ENCODE results near the gene HOXC10.

The HOXC10 gene

GRCh38 chr12:53977596-53978445 is 7.1 kb upstream of the HOXC10 start:
- DNase-seq, result no peak

- no peak for DNase-seq
These were observed 6.2 kb upstream of the HOXC10 start for GRCh38 chr12:53978477-53979356.

- no peak for DNase-seq
These were observed 4.7 kb upstream of the HOXC10 start for GRCh38 chr12:53980104-53980801.

- no peak for DNase-seq
These were observed 4.0 kb upstream of the HOXC10 start for GRCh38 chr12:53980802-53981496.

- DNase-seq, result no peak
These were observed 3.0 kb upstream of the HOXC10 start for GRCh38 chr12:53981634-53982565.

DNA sequence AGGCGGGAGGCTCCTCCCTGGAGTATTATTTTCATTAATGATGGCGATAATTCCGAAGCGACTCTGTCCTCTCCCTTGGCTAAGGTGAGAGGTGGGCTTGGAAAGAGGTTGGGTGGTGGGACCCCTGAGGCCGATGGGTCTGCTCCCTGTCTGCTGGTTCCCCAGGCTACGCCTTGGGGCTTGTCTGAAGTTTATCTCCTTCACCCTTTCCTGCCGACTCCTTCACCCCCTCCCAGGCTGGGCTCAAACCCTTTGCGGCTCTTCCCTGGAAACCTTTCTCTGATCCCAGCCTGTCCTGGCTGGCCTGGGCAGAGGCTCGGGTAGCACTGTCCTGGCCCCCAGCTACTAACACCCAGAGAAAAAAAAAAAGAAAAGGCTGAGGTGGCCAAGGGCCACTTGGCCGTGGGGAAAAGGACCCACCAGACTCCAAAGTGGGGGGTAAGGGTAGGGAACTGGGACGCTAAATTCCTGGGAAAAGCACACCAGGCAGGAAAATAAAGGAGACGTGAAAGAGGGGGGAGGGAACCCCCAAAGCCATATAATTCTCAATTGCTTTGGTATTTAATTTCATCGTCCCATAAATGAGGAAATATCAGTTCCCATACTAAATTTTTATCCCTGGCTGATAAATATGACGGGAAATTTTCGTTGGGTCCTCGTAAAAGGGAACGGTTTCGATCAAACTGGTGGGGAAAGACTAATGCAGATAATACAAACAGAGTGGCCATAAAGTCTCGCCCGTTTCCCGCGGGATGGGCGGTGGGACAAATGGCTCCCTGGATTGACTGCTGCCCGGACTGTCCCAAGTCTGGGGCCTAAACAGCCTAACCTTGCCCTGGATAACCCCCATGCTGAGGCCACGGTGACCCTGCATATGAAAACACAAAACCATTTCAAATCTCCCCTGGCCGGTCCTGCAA is 2.0 kb upstream of the HOXC10 start:
- no peak for DNase-seq

DNA sequence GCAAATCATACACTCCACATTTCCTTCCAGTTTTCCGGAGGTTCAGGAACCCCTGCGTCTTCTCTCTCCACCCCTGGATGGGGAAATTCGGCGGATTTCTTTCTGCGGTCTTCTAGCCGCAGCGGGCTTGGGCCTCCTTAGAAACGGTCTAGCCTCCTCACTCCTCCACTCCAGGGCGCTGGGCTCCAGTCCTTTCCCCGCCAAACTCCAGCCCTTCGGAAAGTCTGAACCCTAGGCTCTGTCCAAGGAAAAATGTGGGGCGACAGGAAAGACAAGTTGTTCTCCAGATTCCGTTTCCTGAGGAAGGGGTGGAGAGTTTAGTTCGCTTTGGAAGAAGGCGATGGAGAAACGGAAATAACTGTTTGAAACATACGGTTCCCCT is 1.4 kb upstream of the HOXC10 start:
- no peak for DNase-seq

- no peak for DNase-seq
These were observed 885 bp upstream of the HOXC10 start for GRCh38 chr12:53983950-53984572.

- DNase-seq, result no peak
These were observed 697 bp downstream of the HOXC10 start for GRCh38 chr12:53985692-53985993.

DNA sequence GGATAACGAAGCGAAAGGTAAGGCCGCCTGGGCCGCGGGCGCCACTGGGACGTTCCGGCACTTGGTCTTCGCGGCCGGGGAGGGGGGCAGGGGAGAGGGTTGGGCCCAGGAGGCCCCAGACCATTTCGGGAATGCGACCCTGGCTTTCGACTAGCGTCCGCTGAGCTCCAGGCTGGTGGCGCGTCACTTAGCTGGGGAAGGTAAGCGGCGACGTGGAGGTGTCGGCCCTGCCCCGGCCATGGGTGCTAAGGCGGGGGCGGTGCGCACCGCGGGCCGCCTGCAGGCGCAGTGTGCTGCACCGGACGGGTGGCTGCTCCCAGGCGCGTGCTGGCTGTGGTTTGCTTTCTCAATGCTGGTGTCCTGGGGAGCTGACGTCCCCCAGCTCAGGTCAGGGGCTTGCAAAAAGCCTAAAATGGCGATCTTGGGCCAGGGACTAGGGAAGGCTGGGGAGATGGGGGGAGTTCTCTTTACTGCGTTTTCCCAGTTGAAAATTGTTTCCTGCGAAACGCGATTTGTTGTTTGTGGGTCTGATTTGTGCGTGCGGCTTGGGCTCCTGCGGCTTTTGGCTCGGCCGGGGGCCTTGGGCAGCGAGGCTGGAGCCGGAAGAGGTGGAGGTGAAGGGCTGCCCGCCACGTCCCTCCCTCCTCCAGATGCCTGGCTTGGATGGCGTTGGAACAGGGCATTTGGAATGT is 1.2 kb downstream of the HOXC10 start:
- DNase-seq, result no peak

DNA sequence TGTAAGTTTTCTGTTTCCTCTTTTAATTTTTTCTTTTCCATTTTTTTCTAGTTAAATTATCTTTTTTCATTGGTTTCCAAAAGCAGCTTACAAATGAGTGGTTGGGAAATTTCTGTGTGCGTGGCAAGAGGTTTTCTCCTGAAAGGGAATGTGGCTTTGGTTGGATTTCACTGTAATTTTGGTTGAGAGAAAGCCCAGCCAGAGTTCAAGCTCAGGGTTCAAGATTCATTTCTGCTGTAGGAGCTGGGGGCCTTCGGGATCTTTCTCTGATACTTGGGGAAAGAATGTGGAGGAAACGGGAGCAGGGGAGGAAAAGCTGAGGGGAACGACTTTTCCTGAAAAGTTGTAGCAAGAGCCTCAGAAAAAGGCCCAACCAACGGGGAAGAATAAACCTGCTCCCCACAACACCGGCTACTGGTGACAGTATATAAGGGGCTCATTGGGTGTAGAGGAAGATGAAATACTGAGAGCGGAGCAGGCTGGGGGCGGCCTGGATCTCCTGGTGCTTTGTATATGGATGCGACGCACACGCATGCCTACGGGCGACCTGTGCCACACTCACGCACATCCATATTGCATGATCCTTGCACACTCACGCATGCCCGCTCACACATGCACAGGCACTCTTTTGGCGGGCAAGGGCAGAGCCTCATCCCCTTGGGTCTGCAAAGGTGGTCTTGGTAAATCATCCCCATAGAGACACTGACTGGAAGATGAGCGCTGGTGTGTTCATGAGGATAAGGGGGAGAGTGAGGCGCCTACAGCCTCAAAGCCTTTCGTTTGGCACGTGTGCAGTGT is 1.9 kb downstream of the HOXC10 start:
- no peak for DNase-seq

DNA sequence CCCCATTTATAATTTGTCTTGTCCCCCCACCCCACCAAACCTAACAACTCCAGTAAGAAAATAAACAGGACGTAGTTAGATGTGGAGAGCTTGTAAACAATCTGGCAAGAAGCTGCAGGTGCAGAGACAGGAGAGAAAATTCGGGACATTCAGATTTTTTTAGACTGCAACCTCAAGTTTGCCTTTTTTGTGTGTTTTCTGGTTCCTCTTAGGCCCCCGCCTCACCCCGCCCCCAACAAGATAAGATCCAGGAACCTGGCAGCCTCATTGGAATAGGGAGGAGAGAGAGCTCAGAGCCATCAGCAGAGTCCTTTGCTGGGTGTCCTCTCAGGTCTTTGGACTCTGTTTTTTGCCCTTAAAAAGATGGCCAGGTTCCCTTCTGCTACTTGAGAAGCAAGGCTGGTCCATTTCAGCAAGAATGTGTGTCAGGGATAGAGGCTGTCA is 2.9 kb downstream of the HOXC10 start:
- no peak for DNase-seq

GRCh38 chr12:53988541-53989226 is 3.7 kb downstream of the HOXC10 start:
- no peak for DNase-seq

DNA sequence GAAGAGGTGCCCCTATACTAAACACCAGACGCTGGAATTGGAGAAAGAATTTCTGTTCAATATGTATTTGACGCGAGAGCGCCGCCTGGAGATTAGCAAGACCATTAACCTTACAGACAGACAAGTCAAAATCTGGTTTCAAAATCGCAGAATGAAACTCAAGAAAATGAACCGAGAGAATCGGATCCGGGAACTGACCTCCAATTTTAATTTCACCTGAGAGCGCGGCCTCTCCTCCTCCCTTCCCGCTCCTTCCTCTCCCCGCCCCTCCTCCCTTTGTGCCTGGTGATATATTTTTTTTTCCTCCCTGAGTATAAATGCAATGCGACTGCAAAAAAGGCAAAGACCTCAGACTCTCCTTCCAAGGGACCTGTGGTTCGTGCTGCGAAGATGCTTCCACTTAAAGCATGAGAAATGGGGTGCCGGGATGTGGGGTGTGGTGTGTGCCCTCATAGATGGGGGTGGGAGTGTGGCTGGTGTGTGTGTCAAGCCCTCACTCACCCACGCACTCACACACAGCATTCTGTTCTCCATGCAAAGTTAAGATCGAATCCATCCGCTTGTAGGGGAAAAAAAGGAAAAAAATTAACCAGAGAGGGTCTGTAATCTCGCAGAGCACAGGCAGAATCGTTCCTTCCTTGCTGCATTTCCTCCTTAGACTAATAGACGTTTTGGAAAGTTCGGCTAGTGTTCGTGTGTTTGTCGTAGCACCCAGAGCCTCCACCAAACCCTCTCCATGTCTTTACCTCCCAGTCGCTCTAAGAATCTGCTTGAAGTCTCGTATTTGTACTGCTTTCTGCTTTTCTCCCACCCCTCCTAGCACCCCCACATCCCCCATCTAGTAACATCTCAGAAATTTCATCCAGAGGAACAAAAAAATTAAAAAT is 4.5 kb downstream of the HOXC10 start:
- DNase-seq, result no peak

DNA sequence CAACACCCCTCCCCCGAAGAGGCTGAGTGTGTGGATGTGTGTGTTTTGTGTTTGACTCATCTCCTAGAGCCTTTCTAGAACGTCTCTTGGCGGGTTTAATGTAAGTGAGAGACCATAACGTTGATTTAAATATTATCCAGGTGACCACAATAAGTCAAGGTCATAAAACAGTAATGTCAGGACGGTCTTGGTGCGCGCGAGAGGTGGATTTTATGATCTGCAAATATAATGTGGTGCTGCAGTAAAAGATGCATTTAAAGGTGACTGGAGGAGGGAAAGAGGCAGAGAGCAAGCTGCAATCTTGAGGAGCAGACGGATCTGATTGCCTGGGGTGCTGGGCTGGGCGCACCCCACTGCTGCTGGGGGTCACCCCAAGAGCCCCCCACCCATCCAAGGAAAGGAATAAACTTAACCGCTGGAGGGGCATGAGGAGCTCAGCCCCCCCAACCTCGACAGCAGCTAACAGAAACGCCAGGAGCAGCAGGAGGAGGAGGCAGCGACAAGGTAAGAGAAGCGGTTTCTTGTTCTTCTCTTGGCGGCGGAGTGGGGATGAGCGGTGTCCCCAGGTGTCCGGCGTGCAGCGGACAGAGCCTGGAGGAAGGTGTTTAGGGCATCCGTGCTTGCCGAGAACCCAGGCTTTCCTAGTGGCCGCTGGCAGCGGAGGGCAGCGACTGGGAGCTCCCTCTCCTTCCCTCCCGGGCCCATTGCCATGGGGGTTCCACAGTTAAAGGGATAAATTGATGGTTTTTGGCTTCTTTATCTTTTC is 5.5 kb downstream of the HOXC10 start:
- DNase-seq, result no peak

DNA sequence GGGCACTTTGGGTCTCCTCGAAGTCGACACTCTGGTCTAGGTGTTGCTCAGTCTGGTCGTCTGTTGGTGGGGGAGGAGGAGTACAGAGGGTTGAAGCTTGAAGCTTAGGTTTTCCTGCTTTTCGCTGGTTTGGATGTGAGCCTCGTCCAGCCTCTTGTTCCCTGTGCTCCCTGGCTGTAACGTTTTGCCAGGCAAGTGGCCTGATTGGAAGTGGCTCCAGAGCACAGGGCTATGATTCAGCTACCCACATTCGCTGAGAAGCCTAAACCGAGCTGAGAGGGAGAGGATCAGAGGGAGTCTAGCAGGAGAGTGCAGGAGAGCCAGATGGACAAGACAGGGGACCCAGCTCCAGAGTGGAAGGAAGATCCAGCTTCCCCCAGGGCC is 6.1 kb downstream of the HOXC10 start:
- DNase-seq, result no peak

Measured in activated T-cell treated with anti-CD3 and anti-CD28 coated beads, Interleukin-2, amount 50 U/mL, for 48 hours (primary cell).